HuH-7 (cell line): Measurements from ENCODE around the gene TMEM63C.

ENCODE experiments used
- DNase-seq: peaks from one replicate; pipeline ENCODE4 v3.0.0; 2011; ENCODE audit warnings: low spot score

The TMEM63C gene

GRCh38 chr14:77221241-77221871 lies 39.8 kb downstream of the TMEM63C start:
- no peak for DNase-seq

DNA sequence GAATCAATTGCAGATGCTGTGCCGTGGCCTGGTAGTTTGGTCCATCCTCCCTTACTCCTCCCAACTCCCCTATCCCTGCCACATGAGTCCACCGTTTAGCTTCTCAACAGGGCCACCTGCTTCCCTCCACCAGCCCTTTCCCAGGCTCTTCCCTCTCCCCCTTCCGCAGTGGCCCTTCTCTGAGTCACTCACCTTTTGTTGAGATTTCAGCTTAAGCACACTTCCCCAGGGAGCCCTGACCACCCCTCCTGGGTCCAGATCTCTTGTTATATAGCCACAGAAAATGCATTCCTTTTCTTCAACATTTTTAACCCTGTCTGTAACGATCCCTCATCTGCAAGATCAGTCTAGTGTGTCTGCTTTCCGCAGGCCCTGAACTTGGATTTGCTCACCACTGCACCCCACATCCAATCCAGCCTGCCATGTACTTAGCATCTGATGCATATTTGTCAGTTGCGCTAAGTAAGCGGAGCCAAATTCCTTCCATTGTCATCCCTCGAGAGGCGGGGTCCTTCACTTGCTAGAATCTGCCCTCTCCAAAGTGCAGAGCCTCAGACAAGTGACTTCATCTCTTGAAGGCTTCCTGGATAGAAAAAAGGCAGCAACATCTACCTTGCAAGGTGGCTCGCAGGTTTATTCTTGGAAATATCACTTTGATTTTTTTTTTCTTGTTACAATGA lies 41.1 kb downstream of the TMEM63C start:
- no peak for DNase-seq

DNA sequence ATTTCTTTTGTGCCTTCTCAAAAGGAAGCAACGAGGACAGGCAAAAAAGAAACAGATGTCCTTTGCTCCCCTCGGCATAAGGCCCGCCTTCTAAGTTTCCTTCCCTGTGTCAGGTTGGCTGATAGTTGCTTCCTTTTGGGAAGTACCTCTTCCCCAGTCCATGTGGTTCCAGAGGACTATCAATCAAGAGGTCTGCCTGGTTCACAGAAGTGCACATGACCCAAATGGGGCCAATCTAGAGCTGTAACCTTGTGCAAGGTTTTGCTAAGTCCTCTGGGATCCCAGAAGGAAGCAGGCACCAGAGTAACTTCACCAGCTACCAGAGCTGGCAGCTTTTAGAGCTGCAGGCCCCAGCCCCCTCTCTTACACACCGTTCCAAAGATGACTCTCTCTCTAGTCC lies 42.6 kb downstream of the TMEM63C start:
- no peak for DNase-seq

- DNase-seq: no peak
Observed at GRCh38 chr14:77225254-77225653, 43.7 kb downstream of the TMEM63C start.

DNA sequence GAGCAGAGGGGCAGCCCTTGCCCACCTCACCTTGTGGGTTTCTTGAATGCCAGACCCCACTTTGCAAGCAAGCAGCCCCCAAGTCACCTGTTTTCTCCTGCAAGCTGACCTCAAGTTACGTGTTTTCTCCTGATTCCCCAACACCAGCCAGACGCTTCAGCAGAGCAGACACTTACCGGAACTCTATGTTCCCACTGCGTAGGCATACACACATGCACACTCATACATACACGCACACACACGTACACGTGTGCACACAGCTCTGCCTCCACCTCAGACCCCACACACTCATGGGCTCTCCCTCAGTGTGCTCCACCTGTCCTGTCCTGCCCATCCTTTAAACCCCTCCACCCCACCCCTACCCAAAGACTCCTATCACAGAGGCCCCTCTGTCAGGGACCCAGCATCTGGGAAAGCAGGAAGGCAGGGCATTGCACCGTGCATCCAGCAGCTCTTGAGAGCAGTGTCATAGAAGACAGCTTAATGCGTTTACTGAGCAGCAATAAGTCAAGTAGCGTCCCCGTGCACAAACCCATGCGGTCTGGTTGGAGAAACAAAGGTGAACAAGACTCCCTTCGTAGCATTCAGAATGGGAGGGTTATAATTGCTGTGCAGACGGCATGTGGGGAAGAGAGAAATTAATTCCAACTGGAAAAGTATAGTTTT lies 44.4 kb downstream of the TMEM63C start:
- DNase-seq: no peak

- DNase-seq: no peak
Observed at GRCh38 chr14:77228056-77228455, 46.5 kb downstream of the TMEM63C start.

DNA sequence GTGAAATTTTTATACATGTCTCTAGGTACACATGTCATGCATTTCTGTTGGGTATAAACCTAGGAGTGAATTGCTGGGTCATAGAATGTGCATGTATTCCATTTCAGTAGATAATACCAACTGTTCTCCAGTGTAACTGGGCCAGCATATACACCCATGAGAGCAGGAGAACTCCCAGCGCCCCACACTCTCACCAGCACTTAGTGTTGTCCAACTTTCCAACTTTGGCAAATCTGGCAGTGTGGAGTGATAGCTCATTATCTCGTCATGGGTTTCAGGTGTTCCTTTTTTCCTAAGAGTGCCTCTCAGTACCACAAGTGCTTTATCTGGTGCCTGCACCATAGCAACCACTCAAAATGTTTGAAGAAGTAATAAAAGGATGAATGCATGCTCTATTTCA lies 49.3 kb downstream of the TMEM63C start:
- no peak for DNase-seq

DNA sequence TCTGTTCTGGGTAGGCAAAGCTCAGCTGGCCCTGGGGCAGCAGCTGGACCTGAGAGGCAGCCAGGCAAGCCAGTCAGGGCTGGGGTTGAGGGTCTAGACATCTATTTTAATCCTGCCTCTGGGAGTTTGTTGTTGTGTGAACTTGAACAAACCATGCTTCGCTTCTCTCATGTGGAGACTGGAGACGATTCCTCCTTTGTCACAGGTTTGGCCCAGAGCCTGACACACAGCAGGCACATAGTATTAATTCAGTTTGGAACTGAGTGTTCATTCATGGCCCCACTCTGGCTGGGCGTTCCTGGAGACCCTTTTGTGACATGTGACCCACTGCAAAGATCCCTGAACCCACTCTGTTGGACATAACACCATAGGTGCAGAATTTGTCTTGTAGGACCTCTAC lies 50.1 kb downstream of the TMEM63C start:
- no peak for DNase-seq

DNA sequence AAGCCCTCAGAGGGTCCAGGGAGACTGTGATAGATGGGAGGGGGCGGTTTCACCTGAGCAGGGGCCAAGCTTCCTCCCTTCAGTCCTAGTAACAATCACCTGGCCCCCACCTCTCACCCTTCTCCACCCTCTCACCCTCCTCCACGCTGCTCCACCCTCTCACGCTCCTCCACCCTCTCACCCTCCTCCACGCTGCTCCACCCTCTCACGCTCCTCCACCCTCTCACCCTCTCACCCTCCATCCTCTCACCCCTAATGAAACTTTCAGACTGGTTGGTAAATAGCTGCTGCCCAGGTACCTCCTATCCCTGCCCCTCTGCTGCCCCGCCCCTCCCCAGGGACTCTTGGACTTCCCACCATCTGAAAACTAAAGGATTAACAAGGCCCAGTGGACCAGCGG lies 55.2 kb downstream of the TMEM63C start:
- DNase-seq: no peak

DNA sequence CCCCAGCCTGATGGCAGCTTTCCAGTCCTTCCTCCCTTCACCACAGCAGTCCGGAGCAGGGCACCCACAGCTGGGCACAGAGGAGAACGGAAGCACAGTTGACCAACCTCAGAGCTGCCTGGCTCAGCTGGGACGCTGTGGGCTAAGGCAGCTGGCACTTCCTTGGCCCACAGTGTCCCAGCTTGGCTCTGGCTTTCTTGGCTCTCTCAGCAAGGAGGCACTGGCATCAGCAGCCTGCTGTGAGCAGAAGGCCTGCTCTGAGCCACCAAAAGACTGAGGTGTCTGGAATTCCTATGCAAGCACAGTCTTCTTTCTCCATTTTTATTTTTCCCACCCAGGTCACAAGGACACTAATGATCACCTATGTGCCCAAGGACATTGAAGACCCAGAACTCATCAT lies 56.8 kb downstream of the TMEM63C start:
- no peak for DNase-seq

DNA sequence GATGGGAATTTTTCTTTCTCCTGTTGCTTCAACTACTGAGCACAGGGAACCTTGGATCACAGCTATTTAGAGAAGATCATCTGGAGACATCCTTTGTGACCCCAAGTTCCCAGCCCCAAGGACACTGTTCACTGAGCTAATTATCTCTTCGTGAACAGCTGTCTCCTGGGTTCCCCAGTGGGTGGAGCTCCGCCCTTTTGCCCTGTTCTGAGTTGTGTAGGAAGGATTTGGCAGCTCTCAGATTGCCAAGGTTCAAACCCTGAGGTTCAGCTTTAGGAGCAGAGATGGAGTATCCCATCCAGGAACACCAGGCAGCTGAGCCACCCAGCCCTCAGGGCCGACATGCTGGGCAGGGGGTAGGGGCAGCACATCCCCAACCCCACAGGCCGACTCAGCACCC lies 57.4 kb downstream of the TMEM63C start:
- DNase-seq: no peak

GRCh38 chr14:77239412-77239811 lies 57.8 kb downstream of the TMEM63C start:
- DNase-seq: no peak

DNA sequence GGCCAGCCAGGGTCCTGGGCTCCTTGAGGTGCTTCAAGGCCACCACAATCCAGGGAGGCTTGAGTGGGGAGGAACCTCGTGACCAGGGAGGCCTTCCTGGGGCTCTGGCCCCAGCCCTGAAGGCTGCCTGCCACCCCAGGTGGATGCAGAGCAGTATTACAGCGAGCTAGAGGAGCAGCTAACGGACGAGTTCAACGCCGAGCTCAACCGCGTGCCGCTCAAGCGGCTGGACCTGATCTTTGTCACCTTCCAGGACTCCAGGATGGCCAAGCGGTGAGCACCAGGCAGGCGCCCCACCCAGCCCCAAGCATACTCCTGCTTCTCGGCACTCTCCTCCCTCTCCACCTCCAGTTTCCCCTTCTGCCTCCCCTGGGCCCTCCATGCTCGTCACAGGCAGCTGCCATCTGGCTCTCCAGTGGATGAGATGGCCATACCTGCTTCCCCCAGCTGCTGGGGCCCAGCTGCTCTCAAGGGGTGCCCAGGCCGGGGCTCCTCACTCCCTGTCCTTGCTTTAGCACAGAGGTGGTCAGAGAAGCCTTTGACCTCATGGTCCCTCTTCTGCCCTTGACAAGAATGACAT lies 58.8 kb downstream of the TMEM63C start:
- DNase-seq: no peak

DNA sequence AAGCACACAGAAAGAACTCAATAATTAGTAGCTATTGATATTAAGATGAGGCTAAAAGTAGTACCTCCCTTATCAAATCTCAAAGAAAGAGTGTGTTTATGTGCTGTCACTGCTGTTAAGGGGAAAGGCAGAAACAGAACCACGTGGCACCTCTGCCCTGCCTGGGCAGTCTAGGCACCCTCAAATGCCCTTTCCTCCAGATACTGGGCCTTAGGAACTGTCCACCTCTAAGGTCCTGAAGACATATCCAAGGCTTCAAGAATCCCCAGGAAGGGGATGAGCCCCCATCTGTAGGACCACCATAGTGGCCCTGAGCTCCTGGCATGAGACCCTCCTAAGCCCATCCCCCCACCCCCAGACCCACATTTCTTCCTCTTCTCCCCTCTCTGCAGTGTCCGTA lies 60.4 kb downstream of the TMEM63C start:
- DNase-seq: no peak

DNA sequence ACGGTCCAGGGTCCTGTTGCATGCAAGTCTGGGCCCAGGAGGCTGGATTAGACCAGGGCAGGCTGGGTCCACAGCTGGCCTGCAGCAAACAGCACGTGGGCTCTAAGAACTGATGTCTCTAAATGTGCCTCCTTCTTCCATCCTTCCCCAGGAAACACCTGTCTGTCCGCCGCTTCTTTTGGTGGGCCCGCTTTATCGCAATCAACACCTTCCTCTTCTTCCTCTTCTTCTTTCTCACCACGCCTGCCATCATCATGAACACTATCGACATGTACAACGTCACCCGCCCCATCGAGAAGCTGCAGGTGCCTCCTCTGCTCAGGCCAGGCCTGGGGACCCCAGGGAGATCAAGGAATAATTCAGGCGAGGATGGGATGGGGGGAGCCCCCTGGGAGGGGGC lies 61.2 kb downstream of the TMEM63C start:
- no peak for DNase-seq

DNA sequence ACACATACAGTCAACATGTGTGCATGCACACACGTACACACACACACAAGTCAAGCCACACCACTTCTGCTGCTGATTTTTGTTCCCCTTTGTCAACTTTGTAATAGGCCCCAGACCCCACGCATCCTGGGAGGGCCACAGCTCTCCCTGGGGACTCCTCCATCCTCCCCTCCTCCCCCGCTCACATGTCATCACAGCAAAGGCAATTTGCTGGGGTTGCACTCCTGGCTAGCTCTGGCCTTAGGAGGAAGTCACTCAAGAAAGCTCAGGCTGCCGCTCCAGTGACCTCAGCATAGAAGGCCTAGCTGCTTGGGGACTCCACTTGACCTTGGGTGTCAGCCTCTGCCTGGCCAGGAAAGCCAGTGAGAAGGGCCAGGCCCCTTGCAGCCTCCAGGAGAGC lies 62.3 kb downstream of the TMEM63C start:
- DNase-seq: no peak

DNA sequence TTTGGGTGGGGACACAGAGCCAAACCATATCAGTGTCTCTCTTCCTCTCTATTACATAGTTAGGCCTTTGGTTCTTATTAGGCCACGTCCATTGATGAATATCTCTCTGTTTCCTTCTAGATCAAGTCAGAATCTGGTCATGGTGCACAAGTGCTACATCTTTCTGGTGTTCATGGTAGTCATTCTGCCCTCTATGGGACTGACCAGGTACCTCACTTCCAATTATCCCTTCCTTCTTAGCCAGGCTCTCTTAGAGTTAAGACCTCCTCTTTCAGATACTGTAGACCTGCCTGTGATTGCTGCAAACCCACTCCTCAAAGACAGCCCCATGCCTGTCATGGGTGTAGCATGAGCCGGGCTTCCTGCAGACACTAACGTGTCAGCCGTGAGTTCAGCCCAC lies 64.2 kb downstream of the TMEM63C start:
- DNase-seq: no peak

GRCh38 chr14:77246784-77247183 lies 65.2 kb downstream of the TMEM63C start:
- DNase-seq: no peak

DNA sequence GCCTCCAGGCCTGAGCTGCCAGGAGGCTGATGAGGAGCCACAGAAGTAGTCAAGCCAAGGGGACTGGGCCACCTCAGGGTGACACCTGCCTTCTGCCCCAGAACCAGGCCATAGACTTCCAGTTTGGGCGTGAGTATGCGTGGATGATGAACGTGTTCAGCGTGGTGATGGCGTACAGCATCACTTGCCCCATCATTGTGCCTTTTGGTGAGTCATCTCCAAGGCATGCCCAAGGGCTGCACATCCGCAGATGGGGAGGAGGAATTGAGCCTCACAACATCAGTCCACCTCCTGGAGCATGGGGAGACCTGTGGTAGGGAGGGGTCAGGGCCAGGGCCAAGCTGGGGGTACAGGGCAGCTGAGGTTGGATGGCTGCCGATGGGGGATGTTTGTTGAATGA lies 67.1 kb downstream of the TMEM63C start:
- no peak for DNase-seq

GRCh38 chr14:77249286-77249685 lies 67.7 kb downstream of the TMEM63C start:
- no peak for DNase-seq

DNA sequence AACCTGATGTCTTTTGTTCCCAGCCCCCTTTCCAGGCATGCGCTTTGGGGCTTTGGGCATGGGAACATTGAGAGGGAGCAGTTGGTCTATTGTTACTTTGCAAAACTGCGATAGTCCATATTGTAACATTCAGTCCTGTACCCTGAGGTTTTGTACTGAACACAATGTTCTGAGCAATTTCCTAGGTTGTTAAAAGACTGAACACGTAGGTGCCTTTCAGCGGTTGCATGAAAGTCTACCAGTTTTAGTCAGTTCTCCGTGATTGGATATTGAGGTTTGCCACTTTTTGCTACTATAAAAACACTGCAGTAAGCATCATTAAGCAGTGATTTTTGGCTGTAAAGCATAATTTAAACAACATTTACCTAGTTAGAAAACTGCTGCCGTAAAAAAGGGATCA lies 69.3 kb downstream of the TMEM63C start:
- DNase-seq: no peak

DNA sequence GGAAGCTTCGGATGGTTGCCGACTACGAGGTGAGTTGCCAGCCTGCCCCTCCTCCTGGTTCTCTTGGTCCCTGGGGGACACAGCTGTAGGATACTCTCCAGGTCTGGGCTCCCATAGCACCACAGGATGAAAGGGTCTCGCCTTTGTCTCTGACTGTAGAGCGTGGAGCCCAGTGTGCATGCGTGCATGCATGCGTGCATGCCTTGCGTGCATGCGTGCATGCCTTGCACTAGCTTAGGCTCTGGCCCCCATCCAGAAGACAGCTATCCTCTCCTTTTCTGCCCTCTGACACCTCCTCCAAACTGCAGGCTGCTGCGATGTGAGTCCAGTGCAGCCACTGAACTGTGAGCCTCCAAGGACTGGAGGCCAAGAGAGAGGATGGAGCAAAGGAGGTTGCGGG lies 70.3 kb downstream of the TMEM63C start:
- DNase-seq: no peak
